Measurements from ENCODE around the gene MED27.
"Not testable (repeated sequence)": the region's sequence is repeated elsewhere in the genome, so short reads cannot be mapped to it uniquely, and the experiment has no call there.

GRCh38 chr9:132058226-132058625 lies 21.4 kb downstream of the MED27 start:
- not testable (repeated sequence) for TF ChIP-seq CTCF (IDR thresholded peaks at IDR 0.05); POLR2AphosphoS5 (IDR thresholded peaks at IDR 0.05; ENCODE audit: insufficient read depth in 1 of 2, low read depth in 1 of 2)
